HEK293 (cell line): ENCODE results near the gene RITA1.

Experiments
- CTCF ChIA-PET: fragments of 350-600 bp; formaldehyde crosslinking; extraction: SDS; loops from one replicate; lab custom pipeline; 2021; ENCODE audit warnings: antibody characterized with exemption; lab: Yijun Ruan, JAX
- POLR2A ChIA-PET: fragments of 300-600 bp; formaldehyde crosslinking; extraction: SDS; loops from one replicate; lab custom pipeline; 2020; ENCODE audit warnings: antibody characterized with exemption, inconsistent platforms; lab: Yijun Ruan, JAX
- H3K27ac ChIP-seq: fragments of 200-500 bp; sonication (Bioruptor generic); 2 replicates; pipeline ENCODE4 v1.5.1; 2014; ENCODE audit warnings: low read depth, low read length, control low read depth, inconsistent platforms; ENCODE audit errors: extremely low read depth
- H3K36me3 ChIP-seq, 2 experiments: fragments of 200-500 bp in 1 of 2; sonication (Bioruptor generic) in 1 of 2; 1 replicate in 1 of 2; 2 replicates in 1 of 2; pipeline ENCODE4 v1.5.1; 2014 to 2017; ENCODE audit warnings: inconsistent platforms in 2 of 2, low read length in 2 of 2; ENCODE audit not compliant: control insufficient read depth in 2 of 2, insufficient read depth in 1 of 2
- H3K4me1 ChIP-seq: fragments of 200-500 bp; sonication (Bioruptor generic); 2 replicates; pipeline ENCODE4 v1.5.1; 2014; ENCODE audit warnings: mild to moderate bottlenecking, low read length, inconsistent platforms; ENCODE audit not compliant: control insufficient read depth, insufficient read depth
- H3K4me3 ChIP-seq: 2 replicates; pipeline ENCODE4 v1.5.1; 2011; ENCODE audit warnings: low read depth, mild to moderate bottlenecking, control low read depth, low read length, moderate library complexity
- H3K9me3 ChIP-seq: fragments of 200-500 bp; sonication (Bioruptor generic); 2 replicates; pipeline ENCODE4 v1.5.1; 2014; ENCODE audit warnings: low read depth, low read length, inconsistent platforms; ENCODE audit not compliant: control insufficient read depth, insufficient read depth
- EGR2 ChIP-seq: fragments of 450-650 bp; formaldehyde crosslinking; IDR thresholded peaks from 2 replicates; pipeline ENCODE4 v1.5.1; 2016; ENCODE audit warnings: low read depth, missing biosample characterization, missing genetic modification characterization
- GLI2 ChIP-seq: fragments of 450-650 bp; formaldehyde crosslinking; IDR thresholded peaks from 2 replicates; pipeline ENCODE4; 2017; ENCODE audit warnings: missing biosample characterization, missing genetic modification characterization, low read depth, borderline replicate concordance
- OSR2 ChIP-seq: fragments of 450-650 bp; formaldehyde crosslinking; IDR thresholded peaks from 2 replicates; pipeline ENCODE4 v1.5.1; 2016; ENCODE audit warnings: missing biosample characterization, missing genetic modification characterization
- ZNF121 ChIP-seq: fragments of 450-650 bp; formaldehyde crosslinking; IDR thresholded peaks from 2 replicates; pipeline ENCODE4 v1.5.1; 2016; ENCODE audit warnings: missing biosample characterization, missing genetic modification characterization
- ZNF132 ChIP-seq: fragments of 450-650 bp; formaldehyde crosslinking; IDR thresholded peaks from 2 replicates; pipeline ENCODE4 v1.5.1; 2017; ENCODE audit warnings: missing biosample characterization, missing genetic modification characterization, borderline replicate concordance
- ZNF311 ChIP-seq: fragments of 450-650 bp; formaldehyde crosslinking; IDR thresholded peaks from 2 replicates; pipeline ENCODE4 v1.5.1; 2017; ENCODE audit warnings: missing biosample characterization, missing genetic modification characterization, borderline replicate concordance
- ZNF335 ChIP-seq: fragments of 450-650 bp; formaldehyde crosslinking; conservative IDR thresholded peaks from 2 replicates; pipeline ENCODE4 v1.5.1; 2016; ENCODE audit warnings: missing biosample characterization, missing genetic modification characterization
- ZNF664 ChIP-seq: fragments of 450-650 bp; formaldehyde crosslinking; IDR thresholded peaks from 2 replicates; pipeline ENCODE4 v1.5.1; 2016; ENCODE audit warnings: missing biosample characterization, missing genetic modification characterization
- ZNF670 ChIP-seq: fragments of 450-650 bp; formaldehyde crosslinking; IDR thresholded peaks from 2 replicates; pipeline ENCODE4 v1.5.1; 2016; ENCODE audit warnings: missing biosample characterization, missing genetic modification characterization, low read depth
- ZNF768 ChIP-seq: fragments of 450-650 bp; formaldehyde crosslinking; IDR thresholded peaks from 2 replicates; pipeline ENCODE4 v1.5.1; 2018; ENCODE audit warnings: missing biosample characterization, mild to moderate bottlenecking, missing genetic modification characterization
- ZNF843 ChIP-seq: fragments of 450-650 bp; formaldehyde crosslinking; IDR thresholded peaks from 2 replicates; pipeline ENCODE4 v1.5.1; 2016; ENCODE audit warnings: missing biosample characterization, missing genetic modification characterization
- TF ChIP-seq, protein P1 (sequence below): fragments of 450-650 bp; formaldehyde crosslinking; optimal IDR thresholded peaks from 2 replicates; pipeline ENCODE3; 2016; ENCODE audit warnings: missing biosample characterization, mild to moderate bottlenecking, missing genetic modification characterization
- TF ChIP-seq, protein P2 (sequence below): fragments of 450-650 bp; formaldehyde crosslinking; IDR thresholded peaks from 2 replicates; pipeline ENCODE4 v1.5.1; 2017; ENCODE audit warnings: missing biosample characterization, missing genetic modification characterization
- TF ChIP-seq, protein P3 (sequence below): fragments of 450-650 bp; formaldehyde crosslinking; IDR thresholded peaks from 2 replicates; pipeline ENCODE4 v1.5.1; 2016; ENCODE audit warnings: missing biosample characterization, missing genetic modification characterization

RITA1 gene

DNA sequence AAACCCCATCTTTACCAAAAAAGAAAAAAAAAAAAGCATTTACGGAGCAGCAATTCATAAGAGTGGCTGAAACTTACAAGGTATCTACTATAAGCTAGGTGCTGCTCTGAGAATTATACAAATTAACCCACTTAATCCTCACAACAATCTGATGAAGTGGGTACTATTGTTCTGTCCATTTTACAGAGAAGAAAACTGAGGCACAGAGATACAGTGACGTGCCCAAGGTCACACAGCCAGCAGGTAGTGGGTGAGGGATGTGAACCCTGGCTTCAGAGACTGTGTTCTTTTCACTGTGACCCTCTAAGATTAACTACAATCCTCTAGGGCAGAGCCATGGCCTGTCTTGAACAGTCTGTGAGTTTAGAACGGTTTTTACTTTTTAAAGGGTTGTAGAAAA is 3.5 kb upstream of the RITA1 start (continued):
- TF ChIP-seq, protein P1, sequence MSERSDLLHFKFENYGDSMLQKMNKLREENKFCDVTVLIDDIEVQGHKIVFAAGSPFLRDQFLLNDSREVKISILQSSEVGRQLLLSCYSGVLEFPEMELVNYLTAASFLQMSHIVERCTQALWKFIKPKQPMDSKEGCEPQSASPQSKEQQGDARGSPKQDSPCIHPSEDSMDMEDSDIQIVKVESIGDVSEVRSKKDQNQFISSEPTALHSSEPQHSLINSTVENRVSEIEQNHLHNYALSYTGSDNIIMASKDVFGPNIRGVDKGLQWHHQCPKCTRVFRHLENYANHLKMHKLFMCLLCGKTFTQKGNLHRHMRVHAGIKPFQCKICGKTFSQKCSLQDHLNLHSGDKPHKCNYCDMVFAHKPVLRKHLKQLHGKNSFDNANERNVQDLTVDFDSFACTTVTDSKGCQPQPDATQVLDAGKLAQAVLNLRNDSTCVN (tag by site-specific recombination) = no peak
- TF ChIP-seq ZNF121 (tag by site-specific recombination) (no peak), ZNF670 (tag by site-specific recombination) (no peak)

DNA sequence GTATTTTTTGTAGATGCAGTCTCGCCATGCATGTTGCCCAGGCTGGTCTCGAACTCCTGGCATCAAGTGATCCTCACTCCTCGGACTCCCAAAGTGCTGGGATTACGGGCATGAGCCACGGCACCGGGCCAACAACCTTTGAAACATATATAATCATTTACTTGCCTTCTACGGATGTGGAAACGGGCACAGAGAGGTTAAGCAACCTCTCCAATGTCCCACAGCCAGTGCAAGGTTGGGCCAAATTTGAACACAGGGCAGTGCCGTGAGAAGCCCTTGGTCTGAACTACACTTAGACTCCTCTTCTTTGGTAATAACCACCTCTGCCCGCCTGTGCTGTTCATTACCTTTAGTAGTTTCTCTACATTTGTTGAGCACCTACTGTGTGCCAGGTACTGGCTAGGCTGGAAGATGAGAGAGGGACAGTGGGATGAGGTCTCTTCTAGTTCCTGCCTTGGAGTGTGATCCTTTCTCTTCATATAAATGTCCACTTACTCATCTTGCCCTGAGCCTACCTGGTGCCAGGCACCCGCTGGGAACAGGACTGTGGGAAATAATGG is 2.4 kb upstream of the RITA1 start:
- Histone ChIP-seq H3K36me3 (peaks cover 20 to 56% of the 10 kb centered on the region in 2 experiments), H3K4me3 (no peak overlapping the region), H3K27ac (no peak overlapping the region), H3K9me3 (no peaks in the 10 kb centered on the region), H3K4me1 (peaks cover 3% of the 10 kb centered on the region; the same call in 1 of the 2 replicates)
- ChIA-PET CTCF (interaction anchor here (0.7 to 1.7 kb wide), 2 partner anchors 9 to 342 kb away, joined by 3 to 11 read pairs; no protein-coding TSS in a partner anchor), POLR2A (no interaction called here)
- TF ChIP-seq ZNF311 (tag by site-specific recombination) (no peak), ZNF768 (tag by site-specific recombination) (peak; percentile 60; the same call in 1 of the 2 replicates)

DNA sequence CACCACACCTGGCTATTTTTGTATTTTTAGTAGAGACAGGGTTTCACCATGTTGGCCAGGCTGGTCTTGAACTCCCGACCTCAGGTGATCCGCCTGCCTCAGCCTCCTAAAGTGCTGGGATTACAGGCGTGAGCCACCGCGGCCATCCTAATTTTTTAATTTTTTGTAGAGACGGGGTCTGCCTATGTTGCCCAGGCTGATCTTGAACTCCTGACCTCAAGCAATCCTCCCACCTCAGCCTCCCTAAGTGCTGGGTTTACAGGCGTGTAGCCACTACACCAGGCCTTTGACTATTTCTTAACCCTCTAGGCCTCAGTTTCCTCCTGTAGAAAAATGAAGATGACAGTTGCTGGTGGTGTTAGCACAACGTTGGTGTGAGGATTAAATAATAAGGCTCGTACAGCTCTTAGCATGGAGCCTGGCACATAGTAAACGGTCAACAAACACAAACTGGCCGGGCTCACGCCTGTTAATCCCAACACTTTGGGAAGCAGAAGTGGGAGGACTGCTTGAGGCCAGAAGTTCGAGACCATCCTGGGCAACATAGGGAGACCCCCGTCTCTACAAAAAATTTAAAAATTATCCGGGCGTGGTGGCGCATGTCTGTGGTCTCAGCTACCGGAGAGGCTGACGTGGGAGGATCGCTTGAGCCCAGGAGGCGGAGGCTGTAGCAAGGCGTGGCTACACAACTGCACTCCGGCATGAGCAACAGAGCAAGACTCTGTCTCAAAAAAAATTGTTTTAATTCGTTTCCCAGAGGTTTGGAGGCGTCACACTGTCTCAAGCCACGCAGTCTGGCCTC is 1.2 kb upstream of the RITA1 start:
- H3K4me1 ChIP-seq = peaks cover 3% of the 10 kb centered on the region; the same call in 1 of the 2 replicates
- ChIA-PET POLR2A (interaction anchor here (1.0 to 2.3 kb wide), 5 partner anchors 9 to 238 kb away, joined by 4 to 16 read pairs (median 10); partner anchors contain the start of genes SDSL, SLC8B1 and TPCN1), CTCF (interaction anchor here (1.7 kb wide), 1 partner anchor 10 kb away, joined by 11 read pairs; no protein-coding TSS in a partner anchor)
- peak overlapping the region; percentile 94; the same call in 1 of the 2 replicates for H3K27ac ChIP-seq
- TF ChIP-seq ZNF132 (no peak), ZNF843 (tag by site-specific recombination) (no peak), GLI2 (tag by site-specific recombination) (no peak), ZNF121 (tag by site-specific recombination) (peak; percentile 77), EGR2 (tag by site-specific recombination) (0 out of 2 replicates have a peak, but pooled peaks have one; percentile 15), ZNF664 (tag by site-specific recombination) (0 out of 2 replicates have a peak, but pooled peaks have one; percentile 31), ZNF335 (tag by site-specific recombination) (peak; percentile 83), OSR2 (tag by site-specific recombination) (peak; percentile 49; the same call in 1 of the 2 replicates)
- TF ChIP-seq, protein P2, sequence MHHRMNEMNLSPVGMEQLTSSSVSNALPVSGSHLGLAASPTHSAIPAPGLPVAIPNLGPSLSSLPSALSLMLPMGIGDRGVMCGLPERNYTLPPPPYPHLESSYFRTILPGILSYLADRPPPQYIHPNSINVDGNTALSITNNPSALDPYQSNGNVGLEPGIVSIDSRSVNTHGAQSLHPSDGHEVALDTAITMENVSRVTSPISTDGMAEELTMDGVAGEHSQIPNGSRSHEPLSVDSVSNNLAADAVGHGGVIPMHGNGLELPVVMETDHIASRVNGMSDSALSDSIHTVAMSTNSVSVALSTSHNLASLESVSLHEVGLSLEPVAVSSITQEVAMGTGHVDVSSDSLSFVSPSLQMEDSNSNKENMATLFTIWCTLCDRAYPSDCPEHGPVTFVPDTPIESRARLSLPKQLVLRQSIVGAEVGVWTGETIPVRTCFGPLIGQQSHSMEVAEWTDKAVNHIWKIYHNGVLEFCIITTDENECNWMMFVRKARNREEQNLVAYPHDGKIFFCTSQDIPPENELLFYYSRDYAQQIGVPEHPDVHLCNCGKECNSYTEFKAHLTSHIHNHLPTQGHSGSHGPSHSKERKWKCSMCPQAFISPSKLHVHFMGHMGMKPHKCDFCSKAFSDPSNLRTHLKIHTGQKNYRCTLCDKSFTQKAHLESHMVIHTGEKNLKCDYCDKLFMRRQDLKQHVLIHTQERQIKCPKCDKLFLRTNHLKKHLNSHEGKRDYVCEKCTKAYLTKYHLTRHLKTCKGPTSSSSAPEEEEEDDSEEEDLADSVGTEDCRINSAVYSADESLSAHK (tag by site-specific recombination) = no peak
- TF ChIP-seq, protein P3, sequence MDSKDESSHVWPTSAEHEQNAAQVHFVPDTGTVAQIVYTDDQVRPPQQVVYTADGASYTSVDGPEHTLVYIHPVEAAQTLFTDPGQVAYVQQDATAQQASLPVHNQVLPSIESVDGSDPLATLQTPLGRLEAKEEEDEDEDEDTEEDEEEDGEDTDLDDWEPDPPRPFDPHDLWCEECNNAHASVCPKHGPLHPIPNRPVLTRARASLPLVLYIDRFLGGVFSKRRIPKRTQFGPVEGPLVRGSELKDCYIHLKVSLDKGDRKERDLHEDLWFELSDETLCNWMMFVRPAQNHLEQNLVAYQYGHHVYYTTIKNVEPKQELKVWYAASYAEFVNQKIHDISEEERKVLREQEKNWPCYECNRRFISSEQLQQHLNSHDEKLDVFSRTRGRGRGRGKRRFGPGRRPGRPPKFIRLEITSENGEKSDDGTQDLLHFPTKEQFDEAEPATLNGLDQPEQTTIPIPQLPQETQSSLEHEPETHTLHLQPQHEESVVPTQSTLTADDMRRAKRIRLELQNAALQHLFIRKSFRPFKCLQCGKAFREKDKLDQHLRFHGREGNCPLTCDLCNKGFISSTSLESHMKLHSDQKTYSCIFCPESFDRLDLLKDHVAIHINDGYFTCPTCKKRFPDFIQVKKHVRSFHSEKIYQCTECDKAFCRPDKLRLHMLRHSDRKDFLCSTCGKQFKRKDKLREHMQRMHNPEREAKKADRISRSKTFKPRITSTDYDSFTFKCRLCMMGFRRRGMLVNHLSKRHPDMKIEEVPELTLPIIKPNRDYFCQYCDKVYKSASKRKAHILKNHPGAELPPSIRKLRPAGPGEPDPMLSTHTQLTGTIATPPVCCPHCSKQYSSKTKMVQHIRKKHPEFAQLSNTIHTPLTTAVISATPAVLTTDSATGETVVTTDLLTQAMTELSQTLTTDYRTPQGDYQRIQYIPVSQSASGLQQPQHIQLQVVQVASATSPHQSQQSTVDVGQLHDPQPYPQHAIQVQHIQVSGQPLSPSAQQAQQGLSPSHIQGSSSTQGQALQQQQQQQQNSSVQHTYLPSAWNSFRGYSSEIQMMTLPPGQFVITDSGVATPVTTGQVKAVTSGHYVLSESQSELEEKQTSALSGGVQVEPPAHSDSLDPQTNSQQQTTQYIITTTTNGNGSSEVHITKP (tag by site-specific recombination) = peak; percentile 86
- H3K9me3 ChIP-seq = no peaks in the 10 kb centered on the region
- H3K4me3 ChIP-seq = peak overlapping the region; percentile 99
- H3K36me3 ChIP-seq = peaks cover 22 to 54% of the 10 kb centered on the region in 2 experiments
